ENCODE data around the gene SNORC.

SNORC gene

DNA sequence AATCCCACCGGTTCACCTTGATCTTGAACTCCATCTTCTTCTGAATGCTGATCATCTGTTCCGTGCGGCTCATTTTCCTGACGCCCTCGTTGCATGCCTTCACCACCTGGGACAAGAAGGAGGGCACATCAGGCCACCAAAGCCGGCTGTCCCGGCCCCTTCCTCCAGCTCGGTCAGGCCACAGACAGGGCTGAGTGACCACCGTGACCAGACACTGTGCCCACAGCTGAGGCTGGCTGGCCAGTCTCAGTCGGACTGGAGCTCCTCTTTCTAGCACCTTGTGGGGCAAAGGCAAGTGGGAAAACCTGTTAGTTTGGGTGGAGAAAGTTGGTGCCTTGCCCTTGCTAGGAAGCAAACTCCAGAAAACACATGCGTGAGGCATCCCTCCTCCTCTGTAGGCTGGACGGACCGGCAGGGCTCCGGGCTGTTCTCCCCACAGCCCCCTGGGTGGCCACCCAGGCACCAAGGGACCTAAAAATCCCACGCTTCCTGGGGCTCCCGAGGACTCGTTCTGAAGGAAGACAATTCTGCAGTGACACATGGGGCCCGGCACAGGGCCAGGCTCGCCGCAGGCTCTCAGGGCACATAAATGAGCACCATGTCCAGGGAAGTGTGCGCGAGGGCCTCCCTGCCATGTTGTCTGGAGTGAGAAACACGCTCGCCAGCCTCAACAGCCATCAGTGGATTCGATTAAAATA, 15.3 kb downstream of the SNORC start:
- in situ Hi-C loops (cut with HindIII; ENCODE audit: low pct_ligation_motif_present, low sequenced_read_pairs) = no loop called here
- Histone ChIP-seq H3K27ac (no peak overlapping the region), H3K27me3 (replicated peaks) (no peaks in the 10 kb centered on the region), H3K36me3 (replicated peaks) (no peaks in the 10 kb centered on the region), H3K4me3 (ENCODE audit: low read depth, low read length) (no peak overlapping the region)
- DNase-seq = no peak
- TF ChIP-seq, protein P1, sequence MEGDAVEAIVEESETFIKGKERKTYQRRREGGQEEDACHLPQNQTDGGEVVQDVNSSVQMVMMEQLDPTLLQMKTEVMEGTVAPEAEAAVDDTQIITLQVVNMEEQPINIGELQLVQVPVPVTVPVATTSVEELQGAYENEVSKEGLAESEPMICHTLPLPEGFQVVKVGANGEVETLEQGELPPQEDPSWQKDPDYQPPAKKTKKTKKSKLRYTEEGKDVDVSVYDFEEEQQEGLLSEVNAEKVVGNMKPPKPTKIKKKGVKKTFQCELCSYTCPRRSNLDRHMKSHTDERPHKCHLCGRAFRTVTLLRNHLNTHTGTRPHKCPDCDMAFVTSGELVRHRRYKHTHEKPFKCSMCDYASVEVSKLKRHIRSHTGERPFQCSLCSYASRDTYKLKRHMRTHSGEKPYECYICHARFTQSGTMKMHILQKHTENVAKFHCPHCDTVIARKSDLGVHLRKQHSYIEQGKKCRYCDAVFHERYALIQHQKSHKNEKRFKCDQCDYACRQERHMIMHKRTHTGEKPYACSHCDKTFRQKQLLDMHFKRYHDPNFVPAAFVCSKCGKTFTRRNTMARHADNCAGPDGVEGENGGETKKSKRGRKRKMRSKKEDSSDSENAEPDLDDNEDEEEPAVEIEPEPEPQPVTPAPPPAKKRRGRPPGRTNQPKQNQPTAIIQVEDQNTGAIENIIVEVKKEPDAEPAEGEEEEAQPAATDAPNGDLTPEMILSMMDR (IDR thresholded peaks at IDR 0.05; ENCODE audit: low read depth, low read length, missing control alignments) = no peak

DNA sequence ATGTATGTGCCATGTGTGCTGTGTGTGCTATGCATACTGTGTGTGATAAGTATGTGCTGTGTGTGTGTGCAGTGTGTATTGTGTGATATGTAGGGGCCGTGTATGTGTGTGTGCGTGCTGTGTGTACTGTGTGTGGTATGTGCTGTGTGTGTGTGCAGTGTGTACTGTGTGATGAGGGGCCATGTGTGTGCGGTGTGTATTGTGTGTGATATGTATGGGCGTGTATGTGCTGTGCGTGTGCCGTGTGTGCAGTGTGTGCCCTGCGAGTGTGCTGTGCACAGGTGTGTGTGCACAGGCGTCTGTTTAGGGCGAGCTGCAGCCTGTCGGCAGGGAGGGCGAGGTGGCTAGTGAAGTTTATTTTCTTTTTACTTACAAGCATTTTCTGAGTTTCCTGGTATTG, 16.1 kb downstream of the SNORC start:
- no peaks in the 10 kb centered on the region for H3K27me3 ChIP-seq (replicated peaks)
- no peak for DNase-seq
- TF ChIP-seq, protein P1 (IDR thresholded peaks at IDR 0.05; ENCODE audit: low read depth, low read length, missing control alignments) = no peak
- no peak overlapping the region for H3K27ac ChIP-seq
- no peak overlapping the region for H3K4me3 ChIP-seq (ENCODE audit: low read depth, low read length)
- no peaks in the 10 kb centered on the region for H3K36me3 ChIP-seq (replicated peaks)
- in situ Hi-C loops (cut with HindIII; ENCODE audit: low pct_ligation_motif_present, low sequenced_read_pairs) = no loop called here

DNA sequence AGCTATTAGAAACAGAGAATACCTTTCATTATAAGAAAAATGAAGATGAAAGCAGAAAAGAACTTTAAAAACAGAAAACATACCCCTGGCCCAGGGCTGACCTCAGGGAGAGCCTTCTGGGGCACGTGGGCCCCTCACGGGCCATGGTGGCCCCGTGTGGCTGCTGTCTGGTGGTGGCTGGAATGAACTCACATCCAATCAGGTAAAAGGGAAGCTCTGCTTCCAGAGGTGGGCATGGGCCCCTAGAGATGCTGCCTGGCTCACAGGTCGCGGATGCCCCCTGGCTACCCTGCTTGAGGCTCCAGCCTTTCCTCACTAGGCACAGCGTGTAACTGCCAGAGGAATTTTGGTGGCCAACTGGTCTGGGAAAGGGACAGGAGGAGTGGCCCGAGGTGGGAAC, 16.6 kb downstream of the SNORC start:
- Histone ChIP-seq H3K36me3 (replicated peaks) (no peaks in the 10 kb centered on the region), H3K27me3 (replicated peaks) (no peaks in the 10 kb centered on the region), H3K4me3 (ENCODE audit: low read depth, low read length) (no peak overlapping the region), H3K27ac (no peak overlapping the region)
- TF ChIP-seq, protein P1 (IDR thresholded peaks at IDR 0.05; ENCODE audit: low read depth, low read length, missing control alignments) = no peak
- no peak for DNase-seq
- in situ Hi-C loops (cut with HindIII; ENCODE audit: low pct_ligation_motif_present, low sequenced_read_pairs) = no loop called here

GRCh38 chr2:232887171-232887850, 17.2 kb downstream of the SNORC start:
- in situ Hi-C loops (cut with HindIII; ENCODE audit: low pct_ligation_motif_present, low sequenced_read_pairs) = no loop called here

GRCh38 chr2:232888099-232888836, 18.2 kb downstream of the SNORC start:
- H3K4me3 ChIP-seq (ENCODE audit: low read depth, low read length) = no peak overlapping the region
- DNase-seq = no peak
- TF ChIP-seq, protein P1 (IDR thresholded peaks at IDR 0.05; ENCODE audit: low read depth, low read length, missing control alignments) = no peak
- H3K36me3 ChIP-seq (replicated peaks) = no peaks in the 10 kb centered on the region
- in situ Hi-C loops (cut with HindIII; ENCODE audit: low pct_ligation_motif_present, low sequenced_read_pairs) = no loop called here
- no peaks in the 10 kb centered on the region for H3K27me3 ChIP-seq (replicated peaks)
- H3K27ac ChIP-seq = no peak overlapping the region

More at GRCh38 chr2:232887171-232887850, 17.2 kb downstream of the SNORC start:
- H3K27me3 ChIP-seq (replicated peaks) = no peaks in the 10 kb centered on the region
- no peak for DNase-seq
- no peak overlapping the region for H3K4me3 ChIP-seq (ENCODE audit: low read depth, low read length)
- H3K27ac ChIP-seq = no peak overlapping the region
- H3K36me3 ChIP-seq (replicated peaks) = no peaks in the 10 kb centered on the region
- TF ChIP-seq, protein P1 (IDR thresholded peaks at IDR 0.05; ENCODE audit: low read depth, low read length, missing control alignments) = peak; percentile 57

Data from brain microvascular endothelial cell (primary cell).